ENCODE data around the gene PRLR. TPM values are rescaled to one million over a fixed set of nuclear protein-coding genes. Genes with fewer than 3 reads are reported as not detected.

Gene PRLR
- total and polyA plus RNA-seq, 10 of the 15 experiments (the other 5 are each of a cell fraction or from before 2014, with no cell fraction given) = 0.03 to 8.1 (median 0.20) TPM

- no peak for FAIRE-seq
- no peaks in the 10 kb centered on the region for H4K20me1 ChIP-seq (ENCODE audit: control insufficient read depth, insufficient read depth)
- no peak overlapping the region for H3K4me2 ChIP-seq (ENCODE audit: control insufficient read depth, insufficient read depth)
- intact Hi-C loops (cut with micrococcal nuclease; ENCODE audit: unreplicated experiment) = no loop called here
- no peaks in the 10 kb centered on the region for H3K27me3 ChIP-seq (replicated peaks in 1 of 2; ENCODE audit: control insufficient read depth in 2 of 2, insufficient read depth in 2 of 2, low read length in 1 of 2)
- no peak overlapping the region for H3K9ac ChIP-seq (ENCODE audit: control insufficient read depth, insufficient read depth, low read length)
- WGBS (ENCODE audit: insufficient coverage, insufficient replicate concordance, low lambda C conversion rate, missing lambda C conversion rate) = 24% methylated on average over 4 of the region's 4 CpGs
- no peaks in the 10 kb centered on the region for H3K9me3 ChIP-seq (replicated peaks; ENCODE audit: control insufficient read depth, insufficient read depth, low read length)
- H3K4me3 ChIP-seq = no peak overlapping the region
- ChIA-PET CTCF (no interaction called here), RAD21 (ENCODE audit: unreplicated experiment) (no interaction called here), POLR2A (no interaction called here), SMC1A (ENCODE audit: uncharacterized antibody, unreplicated experiment) (interaction anchor here (0.9 kb wide), 1 partner anchor 509 kb away, joined by 3 read pairs; no protein-coding TSS in a partner anchor)
- H3K36me3 ChIP-seq (ENCODE audit: control insufficient read depth in 2 of 2, insufficient read depth in 2 of 2, low read length in 1 of 2) = no peaks in the 10 kb centered on the region
- no peak overlapping the region for H2AFZ ChIP-seq (ENCODE audit: control insufficient read depth, low read depth, low read length)
- DNase-seq (ENCODE audit: low read depth, low spot score) = no peak
- no peaks in the 10 kb centered on the region for H3K4me1 ChIP-seq (ENCODE audit: control insufficient read depth, insufficient read depth, low read length)
- no peak for ATAC-seq
- no peaks in the 10 kb centered on the region for H3K79me2 ChIP-seq (ENCODE audit: control insufficient read depth, insufficient read depth, low read length)
- TF ChIP-seq JUNB (IDR thresholded peaks at IDR 0.05) (no peak), WRNIP1 (IDR thresholded peaks at IDR 0.05; ENCODE audit: borderline replicate concordance, low read depth, low read length) (no peak), YBX1 (IDR thresholded peaks at IDR 0.05) (no peak), ZBTB4 (CRISPR knock-in tag; IDR thresholded peaks at IDR 0.05) (no peak), BRCA1 (IDR thresholded peaks at IDR 0.05; ENCODE audit: low read depth, low read length) (no peak), PRDM15 (CRISPR knock-in tag; IDR thresholded peaks at IDR 0.05) (no peak), SUZ12 (IDR thresholded peaks at IDR 0.05; ENCODE audit: unreplicated experiment) (no peak), CEBPZ (IDR thresholded peaks at IDR 0.05; ENCODE audit: low read depth, low read length) (no peak), TCF12 (IDR thresholded peaks at IDR 0.05; ENCODE audit: low read depth, low read length) (no peak), TBL1XR1 (IDR thresholded peaks at IDR 0.05; ENCODE audit: low read depth, low read length) (no peak), KDM1A (IDR thresholded peaks at IDR 0.05; ENCODE audit: borderline replicate concordance) (no peak), GATAD2B (conservative IDR thresholded peaks at IDR 0.05; ENCODE audit: low read depth) (no peak)
- in situ Hi-C loops (cut with MboI) = no loop called here
- BruUV-seq (replicated peaks) = no TSS peak
- no peak overlapping the region for H3K27ac ChIP-seq (ENCODE audit: control insufficient read depth, insufficient read depth)
Measured at GRCh38 chr5:35073160-35073559, 157.1 kb downstream of the PRLR start.
